HuH-7 (cell line): Measurements from ENCODE around the gene CLEC2D.
A peak's percentile ranks its signal among the peaks of the same experiment; 100 is the strongest.
"Not testable (repeated sequence)": the region's sequence is repeated elsewhere in the genome, so short reads cannot be mapped to it uniquely, and the experiment has no call there.

Experiments
- DNase-seq: peaks from one replicate; pipeline ENCODE4 v3.0.0; 2011; ENCODE audit warnings: low spot score

The CLEC2D gene

GRCh38 chr12:9700606-9700956 is 31.1 kb downstream of the CLEC2D start:
- DNase-seq: no peak

- no peak for DNase-seq
These were observed 32.1 kb downstream of the CLEC2D start for GRCh38 chr12:9701380-9702154.

- DNase-seq: no peak
These were observed 32.7 kb downstream of the CLEC2D start for GRCh38 chr12:9702255-9702654.

GRCh38 chr12:9704561-9704960 is 35.0 kb downstream of the CLEC2D start:
- not testable (repeated sequence) for DNase-seq

GRCh38 chr12:9706086-9706685 is 36.7 kb downstream of the CLEC2D start:
- no peak for DNase-seq

- no peak for DNase-seq
These were observed 37.8 kb downstream of the CLEC2D start for GRCh38 chr12:9707356-9707755.

GRCh38 chr12:9707864-9708808 is 38.6 kb downstream of the CLEC2D start:
- peak; percentile 17 for DNase-seq

GRCh38 chr12:9708853-9709252 is 39.3 kb downstream of the CLEC2D start:
- DNase-seq: no peak

- no peak for DNase-seq
These were observed 41.3 kb downstream of the CLEC2D start for GRCh38 chr12:9710584-9711375.

GRCh38 chr12:9711664-9712063 is 42.2 kb downstream of the CLEC2D start:
- no peak for DNase-seq

GRCh38 chr12:9713032-9713558 is 43.6 kb downstream of the CLEC2D start:
- DNase-seq: not testable (repeated sequence)

- DNase-seq: no peak
These were observed 47.8 kb downstream of the CLEC2D start for GRCh38 chr12:9717070-9717925.

- DNase-seq: no peak
These were observed 49.5 kb downstream of the CLEC2D start for GRCh38 chr12:9718968-9719367.

GRCh38 chr12:9719790-9720189 is 50.3 kb downstream of the CLEC2D start:
- no peak for DNase-seq

GRCh38 chr12:9721394-9722092 is 52.0 kb downstream of the CLEC2D start:
- no peak for DNase-seq

- no peak for DNase-seq
These were observed 54.5 kb downstream of the CLEC2D start for GRCh38 chr12:9724023-9724422.

GRCh38 chr12:9725213-9725870 is 55.8 kb downstream of the CLEC2D start:
- DNase-seq: no peak

- DNase-seq: no peak
These were observed 58.3 kb downstream of the CLEC2D start for GRCh38 chr12:9727813-9728212.

GRCh38 chr12:9729082-9729481 is 59.6 kb downstream of the CLEC2D start:
- DNase-seq: no peak

- DNase-seq: no peak
These were observed 60.5 kb downstream of the CLEC2D start for GRCh38 chr12:9730011-9730410.
